HG02870 (cell line): Measurements from ENCODE around the gene HLA-DMA.

Source experiments
- ATAC-seq: cut with Tn5 transposase; IDR thresholded peaks from one replicate; pipeline ENCODE4 v1.9.1; 2021; ENCODE audit warnings: mild to moderate bottlenecking, moderate library complexity; ENCODE audit not compliant: unreplicated experiment

The HLA-DMA gene

DNA sequence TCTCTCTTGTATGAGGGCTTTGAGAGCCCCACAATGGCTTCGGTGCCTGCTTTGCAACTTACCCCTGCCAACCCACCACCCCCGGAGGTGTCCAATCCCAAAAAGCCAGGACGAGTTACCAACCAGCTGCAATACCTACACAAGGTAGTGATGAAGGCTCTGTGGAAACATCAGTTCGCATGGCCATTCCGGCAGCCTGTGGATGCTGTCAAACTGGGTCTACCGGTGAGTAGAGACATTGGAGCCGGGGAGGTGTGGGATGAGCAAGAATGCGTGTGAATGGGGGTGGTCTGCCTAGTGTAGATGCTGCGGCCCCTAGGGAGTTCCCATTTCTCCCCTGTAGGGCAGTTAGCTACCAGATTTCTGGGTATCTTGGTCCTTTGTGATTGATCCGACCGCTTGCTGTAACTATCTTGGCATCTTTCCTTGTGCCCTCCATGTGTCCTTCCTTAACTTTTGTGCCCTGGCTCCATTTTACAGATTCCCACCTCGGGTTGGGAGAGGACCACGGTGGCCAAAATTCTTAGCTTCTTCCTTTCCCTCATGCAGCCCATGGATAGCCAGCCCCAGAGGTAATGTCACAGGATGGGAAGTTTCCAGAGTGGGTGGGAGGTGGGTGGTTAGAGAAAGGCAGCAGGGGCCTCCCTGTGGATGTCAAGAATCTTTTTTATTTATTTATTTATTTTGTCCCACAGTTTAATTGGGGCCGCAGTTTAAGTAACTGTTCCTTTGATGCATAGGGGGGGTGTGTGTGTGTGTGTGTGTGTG, 21.8 kb upstream of the HLA-DMA start:
- no peak for ATAC-seq

DNA sequence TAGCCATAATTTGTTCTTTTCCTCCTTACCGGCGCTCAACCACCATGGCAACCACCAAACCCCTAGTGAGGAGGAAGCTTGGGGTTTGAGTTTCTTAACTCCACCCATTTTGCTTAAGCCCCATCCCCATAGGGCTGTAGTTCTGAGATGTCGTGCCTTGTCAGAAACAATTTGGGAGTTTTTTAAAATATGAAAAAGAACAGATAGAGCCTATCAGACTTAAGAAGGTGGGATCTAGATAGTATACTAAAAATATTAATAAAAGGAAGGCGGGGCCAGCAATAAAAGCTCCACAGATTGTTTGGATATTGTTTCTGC, 21.1 kb upstream of the HLA-DMA start:
- no peak for ATAC-seq

DNA sequence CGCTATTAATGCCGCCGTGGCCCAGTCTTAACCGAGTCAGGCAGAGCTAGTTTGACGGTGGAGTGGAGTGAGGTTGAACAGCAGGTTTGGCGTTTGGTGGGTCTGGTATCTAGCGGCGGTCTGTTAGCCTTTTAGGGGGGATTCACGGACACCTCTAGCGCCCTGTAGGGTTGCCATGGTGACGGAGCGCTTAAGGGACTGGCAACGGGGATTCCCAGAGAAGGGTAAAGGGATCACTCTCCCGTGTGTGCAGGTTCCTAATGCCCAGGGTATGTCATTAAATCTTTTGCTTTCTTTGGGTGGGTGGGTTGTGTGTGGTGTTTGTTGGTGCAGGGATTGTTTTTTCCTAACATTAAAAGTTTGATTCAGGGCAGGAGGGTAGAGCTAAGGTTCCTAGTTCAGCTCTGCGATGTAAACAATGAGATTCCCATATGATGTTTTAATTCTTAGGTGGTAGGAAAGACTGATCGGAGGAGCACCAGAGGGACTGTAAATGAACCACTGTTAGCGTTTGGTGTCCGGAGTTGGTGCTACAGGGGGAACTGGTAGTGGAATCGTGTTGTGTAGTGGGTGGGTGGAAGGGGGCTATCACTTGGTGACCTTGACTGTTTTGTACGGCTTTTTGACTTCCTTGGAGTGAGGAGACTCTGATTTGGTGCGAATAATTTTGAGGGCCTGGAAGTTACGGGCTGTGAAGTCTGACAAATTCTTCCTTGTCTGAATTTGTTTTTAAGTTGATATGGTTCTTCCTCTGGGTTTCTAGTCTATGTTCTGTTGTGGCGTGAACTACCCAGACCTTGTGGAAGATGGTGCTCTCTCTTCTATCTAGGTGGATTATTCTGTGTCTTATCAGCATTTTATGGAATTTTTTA, 20.5 kb upstream of the HLA-DMA start:
- no peak for ATAC-seq

DNA sequence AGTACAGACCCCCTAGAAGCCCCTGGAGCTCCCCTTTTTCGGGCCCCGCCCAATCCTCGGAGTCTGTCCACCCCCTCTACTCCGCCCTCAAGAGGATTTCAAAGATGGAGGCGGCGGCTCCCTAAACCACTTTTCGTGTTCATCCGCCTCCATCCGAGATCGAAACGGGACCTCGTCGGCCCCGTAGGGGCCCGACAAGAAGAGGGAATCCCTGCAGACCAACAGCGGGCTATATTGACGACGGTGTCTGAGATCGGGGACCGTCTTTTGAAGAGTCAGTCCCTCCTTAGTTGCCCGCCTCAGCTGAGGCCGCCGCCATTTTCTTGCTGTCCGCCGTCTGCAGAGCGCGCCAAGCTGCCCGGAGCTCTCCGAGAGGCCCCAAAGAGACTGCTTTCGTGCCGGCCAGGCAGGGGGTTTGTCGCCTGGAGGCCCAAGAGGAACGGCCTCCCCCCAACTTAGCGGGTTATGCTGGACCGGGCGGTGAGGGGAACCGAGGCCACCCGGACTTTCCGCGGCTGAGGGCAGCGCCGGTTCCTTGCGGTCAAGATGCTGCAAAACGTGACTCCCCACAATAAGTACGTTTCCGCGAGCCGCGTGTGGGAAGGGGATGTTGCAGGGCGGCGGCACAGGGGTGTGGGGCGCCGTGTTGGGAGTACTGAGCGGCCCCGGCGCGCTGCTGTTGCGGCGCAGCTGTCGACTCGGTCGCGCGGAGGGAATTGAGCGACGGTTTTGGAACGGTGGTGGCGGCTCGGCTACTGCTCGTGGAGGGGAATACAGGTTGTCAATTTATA, 19.7 kb upstream of the HLA-DMA start:
- no peak for ATAC-seq

DNA sequence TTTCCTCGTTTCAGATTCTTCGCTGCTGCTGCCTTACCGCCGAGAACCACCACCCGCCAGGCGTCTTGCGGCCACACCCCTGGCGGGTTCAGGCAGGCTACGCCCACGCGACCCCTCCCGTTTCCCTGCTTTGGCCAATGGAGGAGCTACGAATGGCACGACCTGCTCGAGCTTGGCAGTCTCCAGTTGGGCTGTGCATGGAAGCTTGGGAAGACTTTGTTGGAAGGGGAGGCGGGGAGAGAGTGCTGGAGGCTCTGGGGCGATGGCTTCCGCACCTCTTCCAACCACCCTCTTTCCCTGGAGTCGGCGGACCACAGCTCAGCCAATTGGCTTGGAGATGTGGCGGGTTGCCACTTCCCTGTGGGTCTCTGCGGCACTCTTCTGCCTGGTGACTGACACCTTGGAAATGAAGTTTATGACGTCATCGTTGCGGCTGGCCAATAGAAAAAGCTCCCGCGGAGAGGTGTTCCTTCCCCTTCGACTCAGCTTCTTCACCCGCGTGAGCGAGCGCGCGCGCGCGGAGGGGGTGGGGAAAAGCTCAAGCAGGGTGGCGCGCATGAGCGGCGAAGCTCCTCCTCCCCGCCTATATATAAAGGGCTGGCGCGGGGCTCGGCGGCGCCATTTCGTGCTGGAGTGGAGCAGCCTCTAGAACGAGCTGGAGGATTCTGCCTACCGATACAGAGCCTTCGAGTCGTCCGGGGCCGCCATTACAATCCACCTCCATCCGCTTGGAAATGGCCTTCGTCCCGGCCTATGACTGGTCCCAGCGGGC, 18.9 kb upstream of the HLA-DMA start:
- ATAC-seq: peak; percentile 48

DNA sequence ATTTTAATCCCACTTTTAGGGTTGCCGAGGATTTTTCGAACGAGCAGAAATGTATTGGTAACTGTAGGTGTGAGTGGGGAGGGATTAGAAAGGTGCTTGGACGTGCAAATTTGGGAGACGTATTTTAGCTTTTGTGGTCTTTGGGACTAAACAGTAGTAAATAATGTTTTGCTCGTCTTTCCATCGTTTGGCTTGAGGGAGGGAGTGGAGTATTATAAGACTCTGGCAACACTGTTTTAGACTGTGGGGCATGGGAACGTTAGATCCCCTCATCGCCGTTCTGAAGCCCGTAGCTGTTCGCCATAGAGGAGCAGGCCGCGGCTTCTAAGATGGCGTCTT, 18.3 kb upstream of the HLA-DMA start:
- ATAC-seq: no peak

DNA sequence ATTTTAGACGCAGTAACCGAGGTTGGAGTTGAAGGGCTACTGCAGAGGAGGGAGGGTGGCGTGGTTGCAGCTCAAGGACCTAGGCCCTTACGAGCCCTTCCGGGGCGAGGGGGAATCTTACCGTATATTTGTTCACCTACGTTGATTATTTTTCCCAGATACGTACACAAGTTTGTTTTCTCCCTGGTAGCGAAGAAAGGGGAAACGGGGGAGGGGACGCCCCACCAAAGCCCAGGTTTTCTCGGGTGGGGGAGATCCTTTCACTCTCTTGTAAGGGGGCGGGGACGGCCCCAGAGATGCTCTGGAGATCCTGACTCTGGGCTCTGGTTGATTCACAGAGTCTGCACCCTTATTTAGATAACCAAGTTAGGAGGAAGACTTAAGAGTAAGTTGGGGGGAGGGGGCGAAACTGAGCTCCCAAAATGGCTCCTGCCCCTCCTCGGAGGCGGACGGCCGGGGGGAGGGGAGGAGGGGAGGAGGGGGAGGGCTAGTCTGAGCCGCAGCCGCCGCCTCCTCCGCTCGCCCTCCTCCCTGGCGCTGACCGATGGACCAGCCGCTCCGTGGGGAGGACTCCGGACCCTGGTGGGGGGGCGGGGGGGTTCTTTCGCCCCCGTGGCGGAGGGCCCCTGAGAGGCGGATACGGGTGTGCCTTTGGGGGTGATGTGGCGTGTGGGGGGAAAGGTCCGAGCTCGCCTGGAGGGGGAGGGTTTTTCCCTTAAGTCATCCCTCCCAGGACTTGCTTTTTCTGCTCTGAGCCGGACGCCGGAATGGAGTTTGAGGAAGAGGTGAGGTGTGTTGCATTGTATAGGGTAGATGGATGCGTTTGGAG, 17.7 kb upstream of the HLA-DMA start:
- no peak for ATAC-seq

DNA sequence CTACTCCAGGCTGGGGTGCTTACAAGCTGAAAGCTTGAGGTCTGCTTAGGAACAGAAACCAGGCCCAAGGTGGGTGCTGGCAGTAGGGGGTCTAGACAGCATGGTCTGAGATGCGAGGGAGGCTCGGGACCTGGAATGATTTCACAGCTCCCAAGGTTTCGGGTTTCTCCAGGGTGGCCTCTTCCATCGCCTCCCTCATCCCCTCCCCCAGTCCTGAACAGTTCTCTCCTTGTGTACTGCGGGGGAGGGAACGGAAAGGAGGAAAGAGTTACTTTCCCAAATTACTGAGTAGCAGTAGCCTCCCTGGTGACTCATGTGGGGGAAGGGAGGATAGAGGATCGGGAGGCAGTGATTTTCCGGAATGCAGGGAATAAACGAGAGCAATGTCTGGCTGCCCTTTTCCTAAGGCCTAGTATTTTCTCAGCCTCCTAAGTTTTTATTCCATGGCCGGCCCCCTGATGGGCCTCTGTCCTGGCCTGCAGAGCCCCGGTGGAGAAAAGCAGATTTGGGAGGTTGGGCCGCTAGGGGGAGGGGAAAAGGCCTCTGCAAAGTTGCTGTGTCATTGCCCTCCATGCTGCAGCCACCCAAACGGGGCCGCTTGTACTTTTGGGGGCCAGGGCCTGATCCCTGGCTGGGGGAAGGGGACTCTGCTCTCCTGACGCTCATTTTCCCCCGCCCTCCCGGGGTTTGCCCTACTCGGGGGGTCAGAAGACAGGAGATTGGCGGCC, 17.0 kb upstream of the HLA-DMA start:
- no peak for ATAC-seq

DNA sequence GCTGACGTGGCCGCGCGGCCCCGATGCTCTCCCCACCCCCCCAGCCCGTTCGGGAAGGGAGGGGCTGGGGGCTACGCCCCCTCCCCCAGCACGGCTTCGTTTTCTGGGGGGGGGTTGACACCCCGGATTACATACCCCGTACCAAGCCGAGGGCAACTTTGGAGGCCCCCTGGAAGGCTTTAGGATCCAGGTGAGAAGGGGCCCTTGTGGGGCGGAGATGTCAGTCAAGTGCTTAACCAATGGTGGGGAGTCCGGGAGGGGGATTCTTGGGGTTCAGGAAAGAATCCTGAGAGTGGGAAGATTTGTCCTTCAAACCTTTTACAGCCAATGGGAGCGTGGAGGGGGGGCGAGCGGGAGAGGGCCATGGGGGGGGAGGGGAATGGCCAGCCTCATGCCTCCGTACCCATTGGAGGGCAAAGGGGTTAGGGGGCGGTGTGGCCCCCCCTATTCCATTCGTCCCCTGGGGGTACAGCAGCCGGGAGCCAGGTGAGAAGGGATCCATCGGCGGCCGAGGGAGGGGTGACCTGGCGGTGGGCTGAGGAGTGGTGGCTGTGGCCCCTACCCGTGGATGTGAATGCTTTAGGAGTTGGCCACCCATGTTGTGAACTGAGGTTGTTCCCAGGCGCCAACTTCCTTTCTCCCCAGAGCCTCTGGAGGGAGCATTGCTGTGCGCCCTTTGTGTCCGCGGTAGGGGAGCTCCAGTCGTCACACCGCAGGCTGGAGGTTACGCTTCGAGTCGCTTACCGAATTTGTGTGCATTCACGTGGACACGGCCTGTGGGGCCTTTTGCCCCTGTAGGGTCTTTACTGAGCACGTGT, 16.2 kb upstream of the HLA-DMA start:
- no peak for ATAC-seq

DNA sequence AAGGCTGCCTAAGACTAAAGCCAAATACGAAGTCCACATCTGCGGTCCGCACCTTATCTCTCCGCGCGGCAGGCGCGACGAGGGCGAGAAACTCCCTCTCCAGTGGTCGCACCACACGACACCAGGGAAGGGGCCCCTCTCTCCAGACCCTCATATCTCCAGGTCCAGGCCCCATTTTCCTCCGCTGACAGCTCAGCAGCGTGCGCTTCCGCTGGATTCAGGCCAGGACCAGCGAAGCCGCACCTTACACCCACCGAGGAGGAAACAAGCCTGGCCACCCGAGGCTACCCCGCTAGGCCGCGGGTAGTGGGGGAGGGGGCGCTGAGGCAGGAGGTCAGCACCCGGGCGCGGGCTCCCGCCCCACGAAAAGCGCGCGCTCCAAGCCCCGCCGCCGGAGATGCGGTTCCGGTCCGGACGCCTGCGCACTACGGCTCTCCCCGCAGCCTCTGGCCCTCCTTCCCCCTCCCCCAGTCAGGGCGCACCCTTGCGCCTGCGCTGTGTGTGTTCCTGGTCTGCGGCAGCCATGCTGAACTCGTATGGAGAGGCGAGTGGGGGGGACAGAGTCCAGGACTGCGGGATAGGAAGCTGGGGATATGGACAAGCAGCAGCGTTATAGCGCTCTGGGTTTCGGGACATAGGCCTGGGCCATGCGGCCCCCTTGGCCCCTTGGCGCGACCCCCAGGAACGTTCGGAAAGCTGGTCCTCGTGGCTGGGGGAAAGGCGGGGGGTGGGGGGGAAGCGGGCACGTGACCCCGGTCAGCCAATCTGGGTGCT, 15.4 kb upstream of the HLA-DMA start, which contains the start of gene BRD2:
Gene BRD2 (plus strand): TSS at position 502 of the 774 bp plus-strand sequence. CDS start 4,305 bp downstream, outside the sequence.
- peak; percentile 33 for ATAC-seq

DNA sequence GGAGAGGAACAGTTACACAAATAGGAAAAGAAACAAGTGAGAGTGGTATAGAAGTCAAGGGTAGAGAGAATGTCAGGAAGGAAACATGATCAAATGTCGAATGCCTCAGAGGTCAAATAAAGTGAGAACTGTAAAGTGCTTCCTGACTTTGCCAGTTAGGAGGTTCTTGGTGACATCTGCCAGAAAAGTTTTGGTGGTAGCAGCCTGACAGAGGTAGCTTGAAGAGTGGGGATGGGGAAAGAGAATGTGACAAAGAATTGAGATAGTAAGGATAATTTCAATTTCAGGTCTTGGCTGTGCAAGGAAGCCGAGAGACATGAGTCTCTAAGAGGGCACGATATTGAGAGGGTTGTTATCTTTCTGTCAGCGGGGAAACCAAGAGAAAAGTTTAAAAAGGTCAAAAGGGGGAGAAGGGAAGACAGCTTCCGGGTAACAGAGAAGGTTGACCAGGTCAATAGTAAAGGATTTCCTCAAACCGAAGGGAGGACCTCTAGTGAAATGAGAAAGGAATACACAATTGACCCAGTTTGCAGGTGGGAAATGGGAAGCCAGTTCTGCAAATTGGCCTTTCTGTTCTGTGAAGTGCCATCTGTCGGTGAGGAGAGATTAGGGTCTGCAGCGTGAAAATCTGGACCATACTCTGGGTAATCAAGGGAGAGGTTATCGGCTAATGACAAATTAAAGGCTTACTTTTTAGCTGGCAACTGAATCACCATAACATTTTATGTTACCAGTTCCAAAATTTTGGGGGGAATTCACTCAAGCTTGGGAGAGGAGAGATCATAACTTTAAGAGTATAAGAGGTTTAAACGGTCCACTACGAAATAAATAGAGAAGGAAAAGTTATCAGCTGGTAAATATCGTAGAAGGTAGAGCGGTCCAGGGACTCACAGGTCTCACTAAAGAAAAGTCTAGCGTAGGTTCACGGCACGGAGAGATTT, 14.5 kb upstream of the HLA-DMA start:
- ATAC-seq: no peak

DNA sequence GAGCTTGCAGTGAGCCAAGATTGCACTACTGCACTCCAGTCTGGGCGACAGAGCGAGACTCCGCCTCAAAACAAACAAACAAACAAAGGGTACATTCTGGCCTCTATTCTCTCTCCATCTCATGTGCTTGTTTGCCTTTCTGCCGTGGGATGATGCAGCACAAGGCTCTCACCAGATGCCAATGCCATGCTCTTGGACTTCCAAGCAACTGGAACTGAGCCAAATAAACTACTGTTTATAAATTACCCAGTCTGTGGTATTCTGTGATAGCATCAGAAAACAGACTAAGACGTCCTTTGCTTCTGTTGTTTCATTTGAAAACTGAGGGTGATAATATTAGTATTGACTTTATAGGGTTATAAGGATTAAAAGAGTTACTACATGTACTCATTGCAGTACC, 11.9 kb upstream of the HLA-DMA start:
- ATAC-seq: no peak

DNA sequence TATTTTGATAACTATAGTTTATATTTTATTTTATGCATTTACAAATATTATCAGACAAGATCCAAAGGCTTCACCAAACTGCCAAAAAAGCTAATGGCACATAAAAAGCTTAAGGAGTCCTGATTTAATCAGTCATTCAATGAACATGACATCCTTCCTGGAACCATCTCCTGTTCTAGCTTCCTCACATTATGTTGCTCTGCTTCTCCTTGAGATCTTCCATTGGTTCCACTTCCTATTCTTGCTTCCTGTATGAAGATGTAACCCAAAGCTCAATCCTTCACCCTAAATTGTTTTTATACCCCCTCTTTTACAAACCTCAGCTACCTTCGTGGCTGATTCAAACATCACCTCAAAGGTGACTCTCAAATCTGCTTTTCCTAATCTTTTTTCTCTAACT, 11.0 kb upstream of the HLA-DMA start:
- ATAC-seq: no peak

DNA sequence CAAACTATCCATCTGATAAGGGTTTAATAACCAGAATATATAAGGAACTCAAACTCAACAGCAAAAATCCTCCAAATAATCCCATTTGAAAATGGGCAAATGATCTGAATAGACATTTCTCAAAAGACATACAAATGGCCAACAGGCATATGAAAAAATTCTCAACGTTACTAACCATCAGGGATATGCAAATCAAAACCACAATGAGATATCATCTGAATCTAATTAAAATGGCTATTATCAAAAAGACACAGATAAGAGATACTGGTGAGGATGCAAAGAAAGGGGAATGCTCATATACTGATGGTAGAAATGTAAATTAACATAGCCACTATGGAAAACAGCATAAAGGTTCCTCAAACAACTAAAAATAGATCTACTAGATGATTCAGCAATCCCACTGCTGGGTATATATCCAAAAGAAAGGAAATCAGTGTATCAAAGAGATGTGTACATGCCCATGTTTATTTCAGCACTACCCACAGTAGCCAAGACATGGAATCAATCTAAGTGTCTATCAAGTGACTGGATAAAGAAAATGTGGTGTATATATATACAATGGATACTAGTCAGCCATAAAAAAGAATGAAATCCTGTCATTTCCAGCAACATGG, 9.4 kb upstream of the HLA-DMA start:
- ATAC-seq: no peak

DNA sequence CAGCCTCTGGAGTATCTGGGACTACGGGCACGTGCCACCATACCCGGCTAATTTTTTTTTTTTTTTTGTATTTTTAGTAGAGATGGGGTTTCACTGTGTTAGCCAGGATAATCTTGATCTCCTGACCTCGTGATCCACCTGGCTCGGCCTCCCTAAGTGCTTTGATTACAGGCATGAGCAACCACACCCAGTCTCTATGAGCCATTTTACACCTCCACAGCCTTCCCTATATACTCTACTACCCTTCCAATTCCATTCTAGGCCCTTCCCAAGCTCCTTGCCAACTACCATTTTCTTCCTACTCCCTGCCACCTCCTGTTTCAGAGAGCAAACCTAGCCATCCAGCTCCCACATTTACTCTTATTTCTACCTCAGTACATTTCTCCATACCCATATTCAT, 7.7 kb upstream of the HLA-DMA start:
- no peak for ATAC-seq

DNA sequence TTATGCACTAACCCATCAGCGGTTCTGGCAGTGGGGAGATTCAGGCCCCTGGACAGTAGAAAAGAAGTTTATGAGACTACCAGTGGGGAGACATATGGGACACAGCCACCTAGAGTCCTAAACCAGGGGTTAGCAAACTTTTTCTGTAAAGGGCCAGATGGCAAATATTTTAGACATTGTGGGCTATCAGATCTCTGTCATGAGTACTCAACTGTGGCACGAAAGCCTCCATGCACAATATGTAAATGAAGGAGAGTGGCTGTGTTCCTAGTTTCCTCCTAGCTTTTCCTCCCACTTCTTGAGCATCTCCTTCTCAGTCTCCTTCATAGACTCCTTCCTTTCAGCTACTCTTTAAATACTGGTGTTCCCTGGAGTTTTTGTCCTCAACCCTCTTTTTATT, 3.3 kb upstream of the HLA-DMA start:
- no peak for ATAC-seq
